DOHH2 (cell line): ENCODE measurements around the gene CRIP3.

ENCODE experiments used
- CTCF ChIP-seq: fragments of 200-600 bp; sonication (generic); IDR thresholded peaks from one replicate; pipeline ENCODE4 v1.5.1; 2014; ENCODE audit warnings: antibody characterized with exemption, mild to moderate bottlenecking, low read depth, low read length; ENCODE audit not compliant: poor library complexity, severe bottlenecking
- EZH2phosphoT487 ChIP-seq: fragments of 200-600 bp; sonication (generic); IDR thresholded peaks from 2 replicates; pipeline ENCODE4 v1.6.1; 2017; ENCODE audit warnings: borderline replicate concordance, mild to moderate bottlenecking, antibody characterized with exemption, low read length, moderate library complexity, mixed read lengths

DNA sequence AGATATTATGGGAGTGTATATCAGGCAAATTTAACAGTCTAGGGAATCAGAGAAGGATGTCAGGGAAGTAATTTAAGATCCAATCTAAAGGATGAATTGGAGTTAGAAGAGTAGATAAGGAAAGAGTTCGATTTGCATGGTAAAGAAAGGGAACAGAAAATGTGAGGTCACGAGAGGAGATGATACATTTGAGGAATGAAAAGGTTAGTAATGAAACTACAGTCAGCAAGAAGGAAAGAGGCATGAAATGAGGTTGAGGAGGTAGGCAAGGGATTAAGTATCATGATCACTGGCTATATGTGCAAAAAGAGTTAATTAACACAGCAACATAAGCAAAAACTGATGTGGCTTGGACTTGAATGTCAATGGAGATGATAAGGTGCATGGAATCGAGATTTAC lies 38.4 kb upstream of the CRIP3 start:
- TF ChIP-seq CTCF (no peak), EZH2phosphoT487 (no peak)
